GM12878 (cell line): ENCODE measurements around the gene ZNF546. TPM values are rescaled to one million over a fixed set of nuclear protein-coding genes. Genes with fewer than 3 reads are reported as not detected.

Experiments used
- CREB1 ChIP-seq: IDR thresholded peaks from 2 replicates; pipeline ENCODE4 v1.6.1; 2012; ENCODE audit warnings: low read depth, mild to moderate bottlenecking, inconsistent platforms
- FOXK2 ChIP-seq: fragments of 450-650 bp; IDR thresholded peaks from 2 replicates; pipeline ENCODE4 v1.6.1; 2017; ENCODE audit warnings: mild to moderate bottlenecking, moderate library complexity
- GABPA ChIP-seq: IDR thresholded peaks from 2 replicates; pipeline ENCODE4 v1.6.1; 2014; ENCODE audit warnings: antibody characterized with exemption, low read depth, mild to moderate bottlenecking, inconsistent platforms
- GATAD2B ChIP-seq: fragments of 450-650 bp; conservative IDR thresholded peaks from 2 replicates; pipeline ENCODE4 v1.6.1; 2017; ENCODE audit warnings: low read depth, mild to moderate bottlenecking, moderate library complexity
- MXI1 ChIP-seq: fragments of 150-350 bp; IDR thresholded peaks from 2 replicates; pipeline ENCODE4 v1.6.1; 2011; ENCODE audit warnings: low read depth, mild to moderate bottlenecking, inconsistent platforms, low read length, improper control_type of control experiment
- MYB ChIP-seq: fragments of 150-350 bp; IDR thresholded peaks from 2 replicates; pipeline ENCODE4 v1.6.1; 2014; ENCODE audit warnings: mild to moderate bottlenecking, low read depth, low read length, borderline replicate concordance
- NR2C1 ChIP-seq: fragments of 450-650 bp; IDR thresholded peaks from 2 replicates; pipeline ENCODE4 v1.6.1; 2017; ENCODE audit warnings: antibody characterized with exemption, mild to moderate bottlenecking, moderate library complexity
- RCOR1 ChIP-seq: conservative IDR thresholded peaks from 2 replicates; pipeline ENCODE4 v1.6.1; 2012; ENCODE audit warnings: low read depth, low read length, improper control_type of control experiment
- SIX5 ChIP-seq: IDR thresholded peaks from 2 replicates; pipeline ENCODE4 v1.6.1; 2011; ENCODE audit warnings: mild to moderate bottlenecking, low read depth, low read length, moderate library complexity; ENCODE audit not compliant: severe bottlenecking
- TCF3 ChIP-seq: IDR thresholded peaks from 2 replicates; pipeline ENCODE4 v1.6.1; 2012; ENCODE audit warnings: low read depth, mild to moderate bottlenecking, low read length, borderline replicate concordance; ENCODE audit not compliant: insufficient read depth
- polyA plus RNA-seq, 11 experiments: library from polyadenylated mRNA; depleted of rRNA in 4 of 11; unstranded in 6 of 11; stranded (reverse) in 5 of 11; fragments of >200 nt; fragmentation: Nextera tagmentation in 4 of 11; fragmentation: Illumina TruSeq in 1 of 11; extraction: Ambion mirVana in 4 of 11; extraction: Trizol in 1 of 11; gene quantifications; 1 replicate in 1 of 11; 2 replicates in 10 of 11; pipeline versions ENCODE4 v1.2.1 to v1.2.3, GENCODE V29; 2011 to 2016; ENCODE audit warnings: inconsistent platforms in 2 of 11, missing spikeins in 2 of 11, low read depth in 1 of 11
- total RNA-seq, 4 experiments: library from RNA; depleted of rRNA in 3 of 4; stranded (reverse); fragments of >200 nt in 3 of 4; fragmentation: Illumina TruSeq in 1 of 4; extraction: Trizol in 1 of 4; gene quantifications; 2 replicates each; pipeline versions ENCODE4 v1.2.1 to v1.2.3, GENCODE V29; 2013 to 2021
- TF ChIP-seq, protein P1 (sequence below): fragments of 450-650 bp; IDR thresholded peaks from 2 replicates; pipeline ENCODE4 v1.6.1; 2017; ENCODE audit warnings: antibody characterized with exemption, mild to moderate bottlenecking, moderate library complexity
- TF ChIP-seq, protein P2 (sequence below): fragments of 450-650 bp; IDR thresholded peaks from 2 replicates; pipeline ENCODE4 v1.6.1; 2017; ENCODE audit warnings: mild to moderate bottlenecking, moderate library complexity
- TF ChIP-seq, protein P3 (sequence below): fragments of 450-650 bp; IDR thresholded peaks from 2 replicates; pipeline ENCODE4 v1.6.1; 2017; ENCODE audit warnings: mild to moderate bottlenecking
- TF ChIP-seq, protein P4 (sequence below): fragments of 450-650 bp; IDR thresholded peaks from 2 replicates; pipeline ENCODE4 v1.6.1; 2016; ENCODE audit warnings: mild to moderate bottlenecking, moderate library complexity, borderline replicate concordance

Gene ZNF546
- total and polyA plus RNA-seq, 10 of the 15 experiments (the other 5 are each of a cell fraction or from before 2014, with no cell fraction given): 0.88 to 4.1 (median 2.4) TPM

GRCh38 chr19:39996811-39997637 is at the start of gene ZNF546 (continued):
- TF ChIP-seq, protein P1, sequence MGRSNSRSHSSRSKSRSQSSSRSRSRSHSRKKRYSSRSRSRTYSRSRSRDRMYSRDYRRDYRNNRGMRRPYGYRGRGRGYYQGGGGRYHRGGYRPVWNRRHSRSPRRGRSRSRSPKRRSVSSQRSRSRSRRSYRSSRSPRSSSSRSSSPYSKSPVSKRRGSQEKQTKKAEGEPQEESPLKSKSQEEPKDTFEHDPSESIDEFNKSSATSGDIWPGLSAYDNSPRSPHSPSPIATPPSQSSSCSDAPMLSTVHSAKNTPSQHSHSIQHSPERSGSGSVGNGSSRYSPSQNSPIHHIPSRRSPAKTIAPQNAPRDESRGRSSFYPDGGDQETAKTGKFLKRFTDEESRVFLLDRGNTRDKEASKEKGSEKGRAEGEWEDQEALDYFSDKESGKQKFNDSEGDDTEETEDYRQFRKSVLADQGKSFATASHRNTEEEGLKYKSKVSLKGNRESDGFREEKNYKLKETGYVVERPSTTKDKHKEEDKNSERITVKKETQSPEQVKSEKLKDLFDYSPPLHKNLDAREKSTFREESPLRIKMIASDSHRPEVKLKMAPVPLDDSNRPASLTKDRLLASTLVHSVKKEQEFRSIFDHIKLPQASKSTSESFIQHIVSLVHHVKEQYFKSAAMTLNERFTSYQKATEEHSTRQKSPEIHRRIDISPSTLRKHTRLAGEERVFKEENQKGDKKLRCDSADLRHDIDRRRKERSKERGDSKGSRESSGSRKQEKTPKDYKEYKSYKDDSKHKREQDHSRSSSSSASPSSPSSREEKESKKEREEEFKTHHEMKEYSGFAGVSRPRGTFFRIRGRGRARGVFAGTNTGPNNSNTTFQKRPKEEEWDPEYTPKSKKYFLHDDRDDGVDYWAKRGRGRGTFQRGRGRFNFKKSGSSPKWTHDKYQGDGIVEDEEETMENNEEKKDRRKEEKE: no peak
- TF ChIP-seq FOXK2 (no peak), TCF3 (0 out of 2 replicates have a peak, but pooled peaks have one; percentile 51), NR2C1 (peak; percentile 61), MXI1 (peak; percentile 68; the same call in 1 of the 2 replicates), GABPA (peak; percentile 83), CREB1 (peak; percentile 21; the same call in 1 of the 2 replicates), MYB (peak; percentile 71; the same call in 1 of the 2 replicates), RCOR1 (no peak), GATAD2B (peak; percentile 82), SIX5 (peak; percentile 82)
- TF ChIP-seq, protein P2, sequence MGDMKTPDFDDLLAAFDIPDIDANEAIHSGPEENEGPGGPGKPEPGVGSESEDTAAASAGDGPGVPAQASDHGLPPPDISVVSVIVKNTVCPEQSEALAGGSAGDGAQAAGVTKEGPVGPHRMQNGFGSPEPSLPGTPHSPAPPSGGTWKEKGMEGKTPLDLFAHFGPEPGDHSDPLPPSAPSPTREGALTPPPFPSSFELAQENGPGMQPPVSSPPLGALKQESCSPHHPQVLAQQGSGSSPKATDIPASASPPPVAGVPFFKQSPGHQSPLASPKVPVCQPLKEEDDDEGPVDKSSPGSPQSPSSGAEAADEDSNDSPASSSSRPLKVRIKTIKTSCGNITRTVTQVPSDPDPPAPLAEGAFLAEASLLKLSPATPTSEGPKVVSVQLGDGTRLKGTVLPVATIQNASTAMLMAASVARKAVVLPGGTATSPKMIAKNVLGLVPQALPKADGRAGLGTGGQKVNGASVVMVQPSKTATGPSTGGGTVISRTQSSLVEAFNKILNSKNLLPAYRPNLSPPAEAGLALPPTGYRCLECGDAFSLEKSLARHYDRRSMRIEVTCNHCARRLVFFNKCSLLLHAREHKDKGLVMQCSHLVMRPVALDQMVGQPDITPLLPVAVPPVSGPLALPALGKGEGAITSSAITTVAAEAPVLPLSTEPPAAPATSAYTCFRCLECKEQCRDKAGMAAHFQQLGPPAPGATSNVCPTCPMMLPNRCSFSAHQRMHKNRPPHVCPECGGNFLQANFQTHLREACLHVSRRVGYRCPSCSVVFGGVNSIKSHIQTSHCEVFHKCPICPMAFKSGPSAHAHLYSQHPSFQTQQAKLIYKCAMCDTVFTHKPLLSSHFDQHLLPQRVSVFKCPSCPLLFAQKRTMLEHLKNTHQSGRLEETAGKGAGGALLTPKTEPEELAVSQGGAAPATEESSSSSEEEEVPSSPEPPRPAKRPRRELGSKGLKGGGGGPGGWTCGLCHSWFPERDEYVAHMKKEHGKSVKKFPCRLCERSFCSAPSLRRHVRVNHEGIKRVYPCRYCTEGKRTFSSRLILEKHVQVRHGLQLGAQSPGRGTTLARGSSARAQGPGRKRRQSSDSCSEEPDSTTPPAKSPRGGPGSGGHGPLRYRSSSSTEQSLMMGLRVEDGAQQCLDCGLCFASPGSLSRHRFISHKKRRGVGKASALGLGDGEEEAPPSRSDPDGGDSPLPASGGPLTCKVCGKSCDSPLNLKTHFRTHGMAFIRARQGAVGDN: peak; percentile 57; the same call in 1 of the 2 replicates
- TF ChIP-seq, protein P3, sequence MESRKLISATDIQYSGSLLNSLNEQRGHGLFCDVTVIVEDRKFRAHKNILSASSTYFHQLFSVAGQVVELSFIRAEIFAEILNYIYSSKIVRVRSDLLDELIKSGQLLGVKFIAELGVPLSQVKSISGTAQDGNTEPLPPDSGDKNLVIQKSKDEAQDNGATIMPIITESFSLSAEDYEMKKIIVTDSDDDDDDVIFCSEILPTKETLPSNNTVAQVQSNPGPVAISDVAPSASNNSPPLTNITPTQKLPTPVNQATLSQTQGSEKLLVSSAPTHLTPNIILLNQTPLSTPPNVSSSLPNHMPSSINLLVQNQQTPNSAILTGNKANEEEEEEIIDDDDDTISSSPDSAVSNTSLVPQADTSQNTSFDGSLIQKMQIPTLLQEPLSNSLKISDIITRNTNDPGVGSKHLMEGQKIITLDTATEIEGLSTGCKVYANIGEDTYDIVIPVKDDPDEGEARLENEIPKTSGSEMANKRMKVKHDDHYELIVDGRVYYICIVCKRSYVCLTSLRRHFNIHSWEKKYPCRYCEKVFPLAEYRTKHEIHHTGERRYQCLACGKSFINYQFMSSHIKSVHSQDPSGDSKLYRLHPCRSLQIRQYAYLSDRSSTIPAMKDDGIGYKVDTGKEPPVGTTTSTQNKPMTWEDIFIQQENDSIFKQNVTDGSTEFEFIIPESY: no peak
- TF ChIP-seq, protein P4, sequence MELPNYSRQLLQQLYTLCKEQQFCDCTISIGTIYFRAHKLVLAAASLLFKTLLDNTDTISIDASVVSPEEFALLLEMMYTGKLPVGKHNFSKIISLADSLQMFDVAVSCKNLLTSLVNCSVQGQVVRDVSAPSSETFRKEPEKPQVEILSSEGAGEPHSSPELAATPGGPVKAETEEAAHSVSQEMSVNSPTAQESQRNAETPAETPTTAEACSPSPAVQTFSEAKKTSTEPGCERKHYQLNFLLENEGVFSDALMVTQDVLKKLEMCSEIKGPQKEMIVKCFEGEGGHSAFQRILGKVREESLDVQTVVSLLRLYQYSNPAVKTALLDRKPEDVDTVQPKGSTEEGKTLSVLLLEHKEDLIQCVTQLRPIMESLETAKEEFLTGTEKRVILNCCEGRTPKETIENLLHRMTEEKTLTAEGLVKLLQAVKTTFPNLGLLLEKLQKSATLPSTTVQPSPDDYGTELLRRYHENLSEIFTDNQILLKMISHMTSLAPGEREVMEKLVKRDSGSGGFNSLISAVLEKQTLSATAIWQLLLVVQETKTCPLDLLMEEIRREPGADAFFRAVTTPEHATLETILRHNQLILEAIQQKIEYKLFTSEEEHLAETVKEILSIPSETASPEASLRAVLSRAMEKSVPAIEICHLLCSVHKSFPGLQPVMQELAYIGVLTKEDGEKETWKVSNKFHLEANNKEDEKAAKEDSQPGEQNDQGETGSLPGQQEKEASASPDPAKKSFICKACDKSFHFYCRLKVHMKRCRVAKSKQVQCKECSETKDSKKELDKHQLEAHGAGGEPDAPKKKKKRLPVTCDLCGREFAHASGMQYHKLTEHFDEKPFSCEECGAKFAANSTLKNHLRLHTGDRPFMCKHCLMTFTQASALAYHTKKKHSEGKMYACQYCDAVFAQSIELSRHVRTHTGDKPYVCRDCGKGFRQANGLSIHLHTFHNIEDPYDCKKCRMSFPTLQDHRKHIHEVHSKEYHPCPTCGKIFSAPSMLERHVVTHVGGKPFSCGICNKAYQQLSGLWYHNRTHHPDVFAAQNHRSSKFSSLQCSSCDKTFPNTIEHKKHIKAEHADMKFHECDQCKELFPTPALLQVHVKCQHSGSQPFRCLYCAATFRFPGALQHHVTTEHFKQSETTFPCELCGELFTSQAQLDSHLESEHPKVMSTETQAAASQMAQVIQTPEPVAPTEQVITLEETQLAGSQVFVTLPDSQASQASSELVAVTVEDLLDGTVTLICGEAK: peak; percentile 85
- TF ChIP-seq, all 136 proteins: peak for 48
